Measurements from ENCODE around the gene COL27A1. TPM values are rescaled to one million over a fixed set of nuclear protein-coding genes. Genes with fewer than 3 reads are reported as not detected.

COL27A1 gene
- total RNA-seq, 1 donor from 2014 or later: 20.3 TPM

DNA sequence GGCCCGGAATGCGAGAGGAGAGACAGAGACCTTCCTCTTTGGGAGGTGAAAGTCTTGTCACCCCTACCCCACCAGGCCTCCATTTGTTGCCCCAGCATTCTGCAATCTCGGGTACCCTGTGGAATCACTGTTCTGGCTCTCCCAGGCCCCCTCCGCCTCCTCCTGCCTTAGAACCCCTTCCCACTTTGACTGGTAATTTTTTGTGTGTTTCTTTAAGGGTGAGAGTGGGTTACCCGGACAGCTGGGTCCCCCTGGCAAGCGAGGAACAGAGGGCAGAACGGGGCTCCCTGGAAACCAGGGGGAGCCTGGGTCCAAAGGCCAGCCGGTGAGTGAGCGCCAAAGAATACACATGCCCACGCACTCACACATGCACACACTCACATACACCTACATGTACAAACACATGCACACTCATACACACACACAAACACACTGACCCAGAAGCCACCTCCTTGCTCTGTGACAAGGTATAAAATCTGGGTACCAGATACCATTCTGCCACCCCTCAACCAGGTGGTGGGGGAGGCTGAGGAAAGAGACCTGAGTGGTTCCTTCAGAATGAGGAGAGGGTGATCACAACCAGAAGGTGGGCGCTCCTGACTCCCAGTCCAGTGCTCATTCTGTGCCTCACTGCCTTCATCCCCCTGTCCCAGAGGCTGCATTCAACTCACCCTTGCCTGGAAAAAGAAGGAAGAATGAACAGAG, 136.7 kb downstream of the COL27A1 start:
- TF ChIP-seq, protein P1, sequence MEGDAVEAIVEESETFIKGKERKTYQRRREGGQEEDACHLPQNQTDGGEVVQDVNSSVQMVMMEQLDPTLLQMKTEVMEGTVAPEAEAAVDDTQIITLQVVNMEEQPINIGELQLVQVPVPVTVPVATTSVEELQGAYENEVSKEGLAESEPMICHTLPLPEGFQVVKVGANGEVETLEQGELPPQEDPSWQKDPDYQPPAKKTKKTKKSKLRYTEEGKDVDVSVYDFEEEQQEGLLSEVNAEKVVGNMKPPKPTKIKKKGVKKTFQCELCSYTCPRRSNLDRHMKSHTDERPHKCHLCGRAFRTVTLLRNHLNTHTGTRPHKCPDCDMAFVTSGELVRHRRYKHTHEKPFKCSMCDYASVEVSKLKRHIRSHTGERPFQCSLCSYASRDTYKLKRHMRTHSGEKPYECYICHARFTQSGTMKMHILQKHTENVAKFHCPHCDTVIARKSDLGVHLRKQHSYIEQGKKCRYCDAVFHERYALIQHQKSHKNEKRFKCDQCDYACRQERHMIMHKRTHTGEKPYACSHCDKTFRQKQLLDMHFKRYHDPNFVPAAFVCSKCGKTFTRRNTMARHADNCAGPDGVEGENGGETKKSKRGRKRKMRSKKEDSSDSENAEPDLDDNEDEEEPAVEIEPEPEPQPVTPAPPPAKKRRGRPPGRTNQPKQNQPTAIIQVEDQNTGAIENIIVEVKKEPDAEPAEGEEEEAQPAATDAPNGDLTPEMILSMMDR (conservative IDR thresholded peaks at IDR 0.05): no peak
- Mint-ChIP-seq H3K9me3 (peaks cover 13% of the 10 kb centered on the region), H3K4me1 (peaks cover 11% of the 10 kb centered on the region), H3K27ac (ENCODE audit: unreplicated experiment) (no peak overlapping the region), H3K27me3 (ENCODE audit: low read depth) (no peaks in the 10 kb centered on the region), H3K4me3 (no peak overlapping the region), H3K36me3 (ENCODE audit: low read depth) (peaks cover 29% of the 10 kb centered on the region)
- DNase-seq (ENCODE audit: low read depth, low spot score): no peak

DNA sequence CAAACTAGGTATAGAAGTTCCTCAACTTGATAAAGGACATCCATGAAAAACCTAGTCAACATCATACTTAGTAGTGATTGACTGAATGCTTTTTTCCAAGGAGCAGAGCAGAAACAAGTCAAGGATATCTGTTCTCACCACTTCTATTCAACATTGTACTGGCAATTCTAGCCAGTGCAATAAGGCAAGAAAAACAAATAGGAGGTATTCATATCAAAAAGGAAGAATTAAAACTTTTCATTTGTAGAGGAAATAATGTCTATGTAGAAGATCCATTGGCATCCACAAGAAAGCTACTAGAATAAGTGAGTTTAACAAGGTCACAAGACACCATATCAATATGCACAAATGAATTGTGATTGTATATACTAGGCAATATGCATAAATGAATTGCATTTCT, 139.3 kb downstream of the COL27A1 start:
- Mint-ChIP-seq H3K36me3 (ENCODE audit: low read depth) (peaks cover 35% of the 10 kb centered on the region), H3K4me1 (peaks cover 5% of the 10 kb centered on the region), H3K4me3 (no peak overlapping the region), H3K27ac (ENCODE audit: unreplicated experiment) (no peak overlapping the region), H3K9me3 (peaks cover 13% of the 10 kb centered on the region), H3K27me3 (ENCODE audit: low read depth) (no peaks in the 10 kb centered on the region)
- no peak for DNase-seq (ENCODE audit: low read depth, low spot score)
- TF ChIP-seq, protein P1 (conservative IDR thresholded peaks at IDR 0.05): no peak

DNA sequence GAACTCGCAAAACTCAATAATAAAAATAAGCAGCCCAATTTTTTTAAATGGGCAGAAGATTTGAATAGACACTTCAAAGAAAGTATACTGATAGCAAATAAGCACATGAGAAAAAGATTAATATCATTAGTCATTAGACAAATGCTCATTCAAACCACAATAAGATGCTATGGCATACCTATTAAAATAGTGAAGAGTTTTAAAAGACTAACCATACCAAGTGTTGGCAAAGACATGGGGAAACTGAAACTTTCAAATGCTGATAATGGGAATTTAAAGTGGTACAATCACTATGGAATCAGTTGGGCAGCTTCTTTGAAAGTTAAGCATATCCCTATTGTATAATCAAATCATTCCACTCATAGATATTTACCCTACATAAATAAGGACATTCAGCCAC, 141.0 kb downstream of the COL27A1 start:
- peaks cover 13% of the 10 kb centered on the region for H3K9me3 Mint-ChIP-seq
- H3K27ac Mint-ChIP-seq (ENCODE audit: unreplicated experiment): no peak overlapping the region
- TF ChIP-seq, protein P1 (conservative IDR thresholded peaks at IDR 0.05): no peak
- H3K4me3 Mint-ChIP-seq: no peak overlapping the region
- H3K4me1 Mint-ChIP-seq: no peaks in the 10 kb centered on the region
- H3K36me3 Mint-ChIP-seq (ENCODE audit: low read depth): peaks cover 33% of the 10 kb centered on the region
- H3K27me3 Mint-ChIP-seq (ENCODE audit: low read depth): no peaks in the 10 kb centered on the region
- DNase-seq (ENCODE audit: low read depth, low spot score): no peak

DNA sequence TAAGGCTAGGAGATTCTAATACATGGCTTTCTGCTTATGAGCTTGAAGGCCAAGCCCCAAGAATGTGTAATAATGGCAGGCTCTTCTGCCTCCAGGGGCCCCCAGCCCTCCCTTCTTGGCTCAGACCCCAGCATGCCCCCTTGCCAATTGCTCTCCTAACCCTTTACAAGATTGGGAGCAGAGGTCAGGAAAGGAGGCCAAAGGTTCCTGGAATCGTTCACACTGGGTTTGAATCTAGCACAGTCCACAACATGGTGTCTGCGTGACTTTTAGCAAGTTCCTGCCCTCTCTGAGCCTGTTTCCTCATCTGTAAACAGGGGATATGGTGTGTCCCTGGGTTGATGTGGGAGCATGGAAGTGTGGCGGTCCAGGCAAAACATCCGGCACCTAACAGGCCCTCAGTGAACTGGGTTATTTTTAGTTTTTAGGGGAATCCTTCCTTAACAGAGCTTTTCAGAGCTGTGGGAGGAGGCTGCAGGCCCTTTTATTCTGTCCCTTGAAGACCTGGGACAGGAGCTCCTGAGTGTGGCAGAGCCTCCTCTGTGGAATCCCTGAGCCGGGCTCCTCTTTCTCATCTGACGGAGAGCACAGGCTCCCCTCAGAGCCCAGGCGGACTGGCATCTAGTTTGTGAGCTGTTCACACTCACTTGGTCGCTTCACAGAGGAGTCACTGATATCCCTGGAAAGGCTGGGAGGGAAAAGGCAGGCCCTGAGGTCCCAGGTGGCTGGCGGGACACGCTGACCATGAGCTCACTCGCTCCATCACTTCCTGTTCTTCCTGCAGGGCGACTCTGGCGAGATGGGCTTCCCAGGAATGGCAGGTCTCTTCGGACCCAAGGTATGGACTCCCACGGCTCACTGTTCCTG, 144.2 kb downstream of the COL27A1 start:
- no peak for DNase-seq (ENCODE audit: low read depth, low spot score)
- H3K36me3 Mint-ChIP-seq (ENCODE audit: low read depth): peaks cover 22% of the 10 kb centered on the region

DNA sequence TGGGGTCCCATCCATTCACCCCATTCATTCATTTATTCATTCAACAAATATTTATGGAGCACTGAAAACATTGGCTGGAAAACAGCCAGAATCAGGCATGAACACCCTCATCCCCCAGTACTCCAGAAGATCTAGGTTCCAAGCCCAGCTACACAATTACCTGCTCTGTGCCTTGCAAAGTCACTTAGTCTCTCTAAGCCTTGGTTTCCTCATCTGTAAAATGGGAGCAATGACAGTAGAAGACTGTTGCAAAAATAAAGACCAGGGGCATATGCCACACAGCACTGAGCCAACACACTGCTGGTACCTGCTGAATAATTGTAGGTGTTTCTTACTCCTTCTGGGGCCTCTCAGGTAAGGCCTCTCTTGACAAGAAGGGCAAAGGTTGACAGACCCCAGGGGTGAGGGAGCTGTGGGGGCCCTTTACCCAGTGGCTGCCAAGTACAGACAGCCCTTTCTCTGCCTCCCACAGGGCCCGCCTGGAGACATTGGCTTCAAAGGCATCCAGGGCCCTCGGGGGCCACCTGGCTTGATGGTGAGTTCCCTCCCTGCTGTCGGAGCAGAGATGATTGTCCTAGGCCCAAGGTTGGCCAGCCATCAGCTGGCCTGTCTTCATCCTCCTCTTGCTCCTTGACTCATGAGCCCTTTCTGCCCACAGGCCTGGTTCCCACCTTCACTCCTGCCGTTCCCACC, 145.0 kb downstream of the COL27A1 start:
- TF ChIP-seq, protein P1 (conservative IDR thresholded peaks at IDR 0.05): no peak
- no peak for DNase-seq (ENCODE audit: low read depth, low spot score)
- Mint-ChIP-seq H3K9me3 (peaks cover 5% of the 10 kb centered on the region), H3K27ac (ENCODE audit: unreplicated experiment) (no peak overlapping the region), H3K36me3 (ENCODE audit: low read depth) (peaks cover 14% of the 10 kb centered on the region), H3K4me3 (no peak overlapping the region), H3K4me1 (no peaks in the 10 kb centered on the region), H3K27me3 (ENCODE audit: low read depth) (no peaks in the 10 kb centered on the region)

More for the DNA sequence above, 144.2 kb downstream of the COL27A1 start:
- no peaks in the 10 kb centered on the region for H3K27me3 Mint-ChIP-seq (ENCODE audit: low read depth)
- TF ChIP-seq, protein P1 (conservative IDR thresholded peaks at IDR 0.05): no peak
- H3K4me3 Mint-ChIP-seq: no peak overlapping the region
- H3K4me1 Mint-ChIP-seq: no peaks in the 10 kb centered on the region
- H3K9me3 Mint-ChIP-seq: peaks cover 13% of the 10 kb centered on the region
- no peak overlapping the region for H3K27ac Mint-ChIP-seq (ENCODE audit: unreplicated experiment)
